ENCODE data around the gene GRB10.

Gene GRB10

DNA sequence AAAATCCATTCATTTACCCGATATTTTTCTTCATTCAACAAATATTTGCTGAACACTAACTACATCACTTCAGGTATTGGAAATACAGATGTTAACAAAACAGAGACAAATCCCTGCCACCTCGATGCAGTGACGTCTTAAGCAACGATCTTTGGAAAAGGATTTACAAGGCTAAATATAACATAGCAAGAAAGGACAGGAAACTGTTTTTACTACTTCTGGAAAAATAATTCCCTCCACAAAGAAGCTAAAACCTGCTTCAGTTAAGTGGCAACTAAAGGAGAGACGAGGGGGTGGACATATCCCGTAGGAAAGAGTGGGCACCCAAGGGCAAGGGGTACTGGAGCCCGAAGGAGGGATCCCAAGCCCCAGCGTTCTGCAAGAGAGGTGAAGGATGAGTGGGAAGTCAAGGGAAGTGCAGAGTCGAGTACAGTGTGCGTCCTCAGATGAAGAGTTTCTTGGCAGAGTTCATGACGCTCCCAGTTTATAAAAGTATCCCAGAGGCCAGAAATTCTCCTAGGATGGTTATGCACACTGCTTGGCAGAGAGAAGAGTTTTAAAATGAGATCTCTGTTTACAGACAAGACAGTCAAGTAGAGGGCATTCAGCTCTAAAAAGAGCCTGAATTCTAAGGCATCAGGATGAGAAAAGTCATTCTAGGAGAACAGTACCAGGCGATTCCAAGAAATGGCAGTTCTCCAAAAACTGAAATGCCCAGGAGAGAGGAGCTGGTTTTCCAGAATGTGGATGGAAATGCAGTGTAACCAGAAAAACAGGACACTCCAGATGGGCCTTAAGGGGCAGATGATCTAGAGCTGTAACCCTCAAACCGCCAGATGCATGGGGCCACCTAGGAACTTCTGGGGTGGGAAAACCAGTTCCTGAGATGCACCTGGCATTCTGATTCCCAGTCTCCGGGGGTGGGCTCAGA lies 97.3 kb downstream of the GRB10 start:
- DNase-seq = peak; percentile 71

DNA sequence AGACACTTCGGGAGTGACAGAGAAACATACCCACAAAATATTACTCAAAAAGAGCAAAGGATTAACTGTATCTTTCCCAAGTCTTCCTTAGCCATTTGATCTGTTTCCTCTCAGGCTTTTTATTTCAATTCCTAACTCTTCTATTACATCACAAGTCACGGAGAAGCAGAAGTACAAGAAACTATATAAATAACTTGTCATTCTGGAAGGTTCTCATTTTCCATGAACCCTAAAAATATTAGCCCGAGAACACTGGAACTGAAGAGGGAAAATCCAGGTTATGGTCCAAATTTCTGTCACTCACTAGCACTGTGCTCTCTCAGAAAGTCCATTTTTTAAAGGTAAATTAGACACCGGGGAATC lies 98.0 kb downstream of the GRB10 start:
- DNase-seq = no peak

- DNase-seq = no peak
Measured at GRCh38 chr7:50684011-50684712, 98.5 kb downstream of the GRB10 start.

- no peak for DNase-seq
Measured at GRCh38 chr7:50682573-50682972, 100.1 kb downstream of the GRB10 start.

DNA sequence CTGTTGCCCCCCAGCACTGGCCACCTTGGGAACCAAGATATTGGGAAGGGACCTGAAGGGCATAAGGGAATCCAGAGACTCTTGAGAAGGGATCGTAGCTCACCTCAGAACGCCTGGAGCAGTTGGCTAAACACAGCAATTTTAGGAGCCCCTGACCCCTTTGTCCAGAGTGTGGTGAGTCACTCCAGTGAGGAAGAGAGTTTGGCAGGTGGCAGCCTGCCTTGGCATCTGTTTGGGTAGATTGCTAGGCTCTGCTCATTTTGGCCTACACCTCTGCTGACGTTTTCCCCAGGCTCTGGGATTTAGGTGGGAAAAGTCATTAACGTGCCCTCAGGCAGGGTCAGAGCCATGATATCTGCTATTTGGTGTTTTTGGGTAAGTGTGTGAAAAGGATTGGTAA lies 100.6 kb downstream of the GRB10 start:
- no peak for DNase-seq

- DNase-seq = peak; percentile 90
Measured at GRCh38 chr7:50681432-50682045, 101.2 kb downstream of the GRB10 start.

- peak; percentile 27 for DNase-seq
Measured at GRCh38 chr7:50679218-50680007, 103.3 kb downstream of the GRB10 start.

GRCh38 chr7:50678586-50678985 lies 104.1 kb downstream of the GRB10 start:
- no peak for DNase-seq

DNA sequence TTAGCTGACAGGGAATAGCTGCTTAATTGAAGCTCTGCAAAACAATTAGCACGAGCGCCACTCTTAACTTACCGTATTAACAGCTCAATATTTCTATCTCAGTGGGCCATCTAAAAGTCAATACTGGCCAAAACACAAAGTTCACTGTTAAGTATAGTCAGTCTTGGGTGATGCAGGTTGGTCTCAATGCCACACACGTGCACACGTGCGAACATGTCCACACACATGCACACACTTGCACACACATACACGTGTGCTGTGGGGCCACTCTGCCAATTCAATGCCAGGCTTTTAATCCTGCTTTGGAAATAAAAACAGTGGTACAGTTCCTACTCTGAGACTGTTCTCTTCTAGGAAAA lies 105.1 kb downstream of the GRB10 start:
- DNase-seq = no peak

DNA sequence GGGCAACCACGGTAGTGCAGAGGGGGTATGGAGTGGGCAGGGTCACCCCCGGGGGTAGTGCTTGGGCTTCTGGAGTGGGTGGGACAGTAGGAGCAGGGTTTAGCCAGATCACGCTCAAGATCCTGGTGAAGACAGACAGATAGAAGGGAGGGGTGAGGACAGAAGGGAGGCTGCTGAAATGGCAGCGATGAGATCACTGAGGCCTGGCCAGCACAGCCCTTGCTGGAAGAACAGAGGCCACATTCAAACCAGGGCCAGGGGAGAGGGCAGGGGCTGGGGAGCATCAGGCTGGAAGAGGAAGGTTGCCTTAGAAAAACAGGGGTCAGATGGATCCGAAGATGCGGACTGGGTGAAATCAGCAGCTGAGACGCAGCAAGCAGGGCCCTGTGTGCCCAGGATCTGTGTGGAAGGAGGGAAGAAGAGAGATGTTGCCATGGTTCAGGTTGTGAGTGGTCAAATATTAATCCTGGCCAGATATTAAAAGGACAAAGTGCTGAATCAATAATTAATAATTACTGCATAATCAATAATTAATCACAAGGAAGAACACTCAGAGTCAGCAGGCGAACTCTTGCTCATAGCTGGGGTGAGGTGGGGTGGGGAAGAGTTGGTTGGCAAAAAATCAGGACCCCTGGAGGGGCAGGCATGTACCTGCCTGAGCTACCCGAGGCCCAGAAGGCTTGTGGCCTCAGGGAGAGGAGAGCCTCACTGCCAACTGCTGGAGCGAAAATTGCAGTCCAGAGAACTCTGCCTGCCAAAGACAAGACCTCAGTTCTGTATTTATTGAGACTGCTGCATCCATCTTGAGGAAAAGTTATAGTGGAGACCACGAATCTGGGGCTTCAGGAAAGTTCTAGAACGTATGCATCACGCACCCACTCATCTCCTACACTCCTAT lies 105.7 kb downstream of the GRB10 start:
- DNase-seq = no peak

DNA sequence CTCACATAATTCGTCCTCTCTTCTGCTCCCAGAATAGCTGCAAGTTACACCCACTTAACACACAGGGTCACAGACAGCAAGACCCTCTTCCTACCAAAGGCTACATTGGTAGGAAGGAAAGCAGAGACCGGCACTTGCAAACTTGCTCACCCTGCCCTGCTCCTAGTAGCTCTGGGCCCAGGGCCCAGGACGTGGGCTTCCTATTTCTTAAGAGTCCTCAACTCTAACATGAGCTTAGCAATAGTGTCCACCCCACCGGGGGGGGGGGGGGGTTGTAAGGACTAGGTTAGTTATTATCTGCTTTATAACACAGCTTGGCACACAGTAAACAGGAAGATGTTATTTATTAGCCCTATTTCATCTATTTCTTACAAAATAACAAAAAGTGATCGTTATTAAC lies 106.6 kb downstream of the GRB10 start:
- DNase-seq = no peak

DNA sequence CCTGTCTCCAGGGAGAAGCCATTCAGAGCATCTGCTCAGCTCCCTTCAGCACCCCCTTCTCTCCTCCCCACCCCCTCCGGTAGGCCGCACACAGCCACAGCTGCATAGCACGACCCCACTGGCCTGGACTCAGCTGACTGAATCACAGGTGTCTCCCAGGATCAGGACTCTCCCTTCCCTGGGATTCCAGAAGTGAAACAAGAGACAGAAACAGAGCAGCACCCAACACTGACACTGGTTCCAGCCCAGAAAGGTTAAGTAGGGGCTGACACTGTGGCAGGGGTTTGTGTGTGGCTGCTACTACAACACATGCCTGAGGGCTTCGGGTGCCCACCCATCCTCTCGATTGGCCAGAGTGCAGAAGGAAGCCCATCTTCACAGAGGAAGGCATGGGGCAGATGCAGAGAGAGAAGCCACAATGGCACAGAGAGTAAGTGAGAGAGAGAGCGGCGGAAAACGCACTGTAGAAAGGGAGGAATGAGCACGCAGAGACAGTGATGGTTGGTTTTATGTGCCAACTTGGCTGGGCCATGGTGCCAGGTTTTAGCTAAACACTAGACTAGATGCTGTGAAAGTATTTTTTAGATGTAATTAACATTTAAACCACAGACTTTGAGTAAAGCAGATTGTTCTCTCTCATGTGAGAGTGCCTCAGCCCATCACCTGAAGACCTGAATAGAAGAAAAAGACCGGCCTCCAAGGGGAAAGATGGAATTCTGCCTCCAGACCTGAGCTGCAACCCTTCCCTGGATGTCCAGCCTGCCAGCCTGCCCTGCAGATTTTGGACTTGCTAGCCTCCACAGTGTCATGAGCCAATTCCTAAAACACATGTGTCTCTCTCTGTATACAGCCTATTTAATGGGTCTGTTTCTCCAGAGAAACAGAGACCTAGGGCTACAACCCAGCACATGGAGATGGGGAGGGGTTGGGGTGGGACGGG lies 107.5 kb downstream of the GRB10 start:
- DNase-seq = no peak

- no peak for DNase-seq
Measured at GRCh38 chr7:50674299-50674698, 108.4 kb downstream of the GRB10 start.

GRCh38 chr7:50673096-50673495 lies 109.6 kb downstream of the GRB10 start:
- DNase-seq = no peak

- no peak for DNase-seq
Measured at GRCh38 chr7:50672045-50672444, 110.7 kb downstream of the GRB10 start.

DNA sequence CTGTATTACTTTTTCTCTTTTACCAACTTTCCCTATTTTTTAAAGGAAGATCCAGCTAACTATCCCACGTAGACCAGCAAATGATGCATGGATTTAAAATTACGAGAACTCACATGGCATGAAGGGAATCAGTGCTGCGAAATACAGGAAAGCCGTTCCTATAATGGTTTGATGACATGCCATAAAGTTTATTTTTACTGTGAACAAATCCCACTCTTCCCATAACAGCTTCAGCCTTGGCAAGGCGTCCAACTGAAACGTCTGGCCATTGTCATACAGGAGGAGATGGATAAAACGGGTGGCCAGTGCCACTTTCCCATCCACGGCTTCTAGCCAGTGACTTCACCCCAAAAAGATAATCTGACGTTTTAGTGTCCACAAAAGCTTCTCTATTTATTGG lies 111.3 kb downstream of the GRB10 start:
- no peak for DNase-seq

DNA sequence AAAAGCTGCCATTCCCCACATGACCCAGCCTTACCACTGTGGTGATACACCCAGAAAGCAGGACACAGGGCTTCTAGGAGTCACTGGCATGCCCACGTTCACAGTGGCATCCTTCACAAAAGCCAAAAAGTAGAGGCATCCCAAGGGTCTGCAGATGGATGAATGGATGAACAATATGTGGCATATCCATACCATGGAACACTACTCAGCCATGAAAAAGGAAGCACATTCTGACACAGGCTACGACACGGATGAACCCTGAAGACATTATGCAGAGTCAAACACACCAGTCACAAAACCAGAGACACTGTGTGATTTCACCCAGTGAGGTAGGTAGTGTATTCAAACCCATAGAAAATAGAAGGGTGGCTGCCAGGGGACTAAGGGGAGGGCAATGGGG lies 112.8 kb downstream of the GRB10 start:
- no peak for DNase-seq

DNA sequence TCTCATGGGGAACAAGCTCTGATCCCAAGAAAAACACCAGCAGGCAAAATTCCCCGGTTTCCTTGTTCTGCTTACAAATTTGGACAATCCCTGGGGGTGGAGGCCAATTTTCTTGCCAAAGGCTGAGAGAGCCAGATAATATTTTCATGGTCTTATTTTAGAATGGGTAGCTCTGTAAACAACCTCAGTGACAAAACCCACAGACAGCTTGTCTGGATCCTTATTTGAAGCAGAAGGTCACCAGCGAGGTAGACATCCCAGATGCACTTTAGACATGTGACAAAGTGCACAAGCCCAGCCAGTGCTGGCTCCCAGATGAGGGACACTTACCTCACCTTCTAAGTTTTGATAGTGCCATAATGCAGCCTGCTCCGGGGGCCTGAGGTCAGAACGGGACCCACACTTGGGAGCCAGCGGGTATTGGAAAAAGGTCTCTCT lies 114.9 kb downstream of the GRB10 start:
- no peak for DNase-seq

DNA sequence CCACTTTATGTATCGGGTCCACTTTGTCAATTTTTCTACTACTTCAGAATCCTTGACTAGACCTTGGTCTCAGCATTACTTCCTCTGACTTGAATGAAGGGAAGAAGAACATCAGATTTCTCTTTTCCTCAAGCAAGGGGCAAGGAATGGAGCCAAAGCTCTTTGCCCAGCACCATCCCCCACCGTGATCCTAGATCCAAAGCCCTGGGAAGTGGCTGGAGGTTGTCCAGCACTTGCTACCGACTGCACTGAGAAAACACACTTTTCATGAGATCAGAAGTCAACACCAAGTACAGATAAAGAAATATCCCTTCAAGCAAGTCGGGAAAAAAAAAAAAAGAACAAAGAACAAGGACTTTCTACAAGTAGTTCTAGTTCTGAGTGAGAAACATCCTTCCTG lies 115.4 kb downstream of the GRB10 start:
- DNase-seq = no peak

DNA sequence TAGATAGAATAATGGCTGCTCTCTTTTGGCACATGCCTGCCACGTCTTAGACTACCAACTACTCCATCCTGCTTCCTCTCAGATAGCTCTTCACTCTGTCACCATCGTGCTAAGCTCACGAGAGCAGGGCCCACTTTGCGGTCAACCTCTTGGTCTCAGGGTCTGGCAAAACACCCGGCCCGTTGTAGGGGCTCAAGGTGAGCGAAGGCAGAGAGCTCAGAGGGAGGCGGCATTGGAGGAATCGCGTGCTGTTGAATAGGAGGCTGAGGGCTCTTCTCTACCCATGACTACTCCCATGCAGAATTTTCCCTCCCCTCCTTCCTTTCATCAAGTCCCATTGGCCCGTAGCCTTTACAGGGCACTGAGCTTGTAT lies 116.6 kb downstream of the GRB10 start:
- peak; percentile 81 for DNase-seq

Data from DMS79 (cell line).